Thymus (tissue), 11 donors: ENCODE results near the gene ZNRF1. TPM values are rescaled to one million over a fixed set of nuclear protein-coding genes. Genes with fewer than 3 reads are reported as not detected.
A peak's percentile ranks its signal among the peaks of the same experiment; 100 is the strongest.

ENCODE experiments used
- DNase-seq, 9 donors: peaks; one replicate each; pipeline ENCODE4 v3.0.0-alpha.2; 2013; ENCODE audit warnings: low spot score in 9 of 9, low read depth in 6 of 9, missing footprints in 1 of 9
- H3K27ac ChIP-seq, 2 donors: one replicate each; pipeline ENCODE4 v1.5.1; 2013; ENCODE audit warnings: control low read depth in 1 of 2, low read depth in 1 of 2, low read length in 1 of 2, mild to moderate bottlenecking in 1 of 2, moderate library complexity in 1 of 2
- H3K27me3 ChIP-seq, 2 donors: one replicate each; pipeline ENCODE4 v1.5.1; 2013; ENCODE audit warnings: low read length in 1 of 2; ENCODE audit not compliant: control insufficient read depth in 2 of 2, insufficient read depth in 1 of 2
- H3K36me3 ChIP-seq, 2 donors: one replicate each; pipeline ENCODE4 v1.5.1; 2013; ENCODE audit warnings: low read length in 1 of 2, mild to moderate bottlenecking in 1 of 2, moderate library complexity in 1 of 2; ENCODE audit not compliant: control insufficient read depth in 2 of 2, insufficient read depth in 2 of 2
- H3K4me1 ChIP-seq, 2 donors: one replicate each; pipeline ENCODE4 v1.5.1; 2013; ENCODE audit warnings: low read length in 2 of 2; ENCODE audit not compliant: control insufficient read depth in 2 of 2, insufficient read depth in 2 of 2
- H3K4me3 ChIP-seq, 2 donors: one replicate each; pipeline ENCODE4 v1.5.1; 2013; ENCODE audit warnings: low read length in 2 of 2, control low read depth in 1 of 2, mild to moderate bottlenecking in 1 of 2
- H3K9me3 ChIP-seq, 2 donors: one replicate each; pipeline ENCODE4 v1.5.1; 2013; ENCODE audit warnings: low read length in 1 of 2, mild to moderate bottlenecking in 1 of 2; ENCODE audit not compliant: control insufficient read depth in 2 of 2, insufficient read depth in 1 of 2
- WGBS: extraction: QIAGEN DNeasy Blood & Tissue Kit; methylation state at CpG from one replicate; pipeline ENCODE4 v1.1.7; 2013; 5-methylcytosine and 5-hydroxymethylcytosine counted together
- polyA plus RNA-seq: library from polyadenylated mRNA; stranded (reverse); fragments of 200-250 nt; gene quantifications from one replicate; pipeline ENCODE4 v1.2.3, GENCODE V29; 2013
- total RNA-seq: library from RNA; stranded (reverse); fragments of 120-200 nt; gene quantifications from one replicate; pipeline ENCODE4 v1.2.4, GENCODE V29; 2013
- donor health status: healthy.

Gene ZNRF1
- total and polyA plus RNA-seq, 2 donors: 26.6 to 39.6 TPM

DNA sequence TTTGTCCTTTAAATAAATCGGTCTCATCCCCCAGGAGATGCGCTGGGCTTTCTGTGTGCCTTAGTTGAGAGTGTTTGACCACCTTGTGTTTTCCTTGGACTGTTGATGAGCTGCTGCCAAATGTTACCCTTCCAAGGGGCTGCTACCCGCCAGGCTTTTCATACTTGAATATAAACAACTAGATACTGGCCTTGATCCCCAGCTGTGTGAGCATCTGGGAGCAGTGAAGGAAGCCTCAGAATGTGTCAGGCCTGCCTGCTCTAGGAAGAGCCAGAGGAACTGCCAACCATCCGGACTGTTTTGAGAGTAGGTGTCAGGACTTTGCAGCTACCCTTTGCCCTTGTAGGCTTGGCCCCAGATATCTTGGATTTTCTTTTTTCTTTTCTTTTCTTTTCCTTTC, 60.0 kb downstream of the ZNRF1 start:
- WGBS: 81% methylated on average over 4 of the region's 4 CpGs
- Histone ChIP-seq H3K4me3 (no peak overlapping the region), H3K36me3 (peaks cover 15 to 19% of the 10 kb centered on the region in 2 donors), H3K4me1 (peaks cover 58 to 69% of the 10 kb centered on the region in 2 donors), H3K27me3 (no peaks in the 10 kb centered on the region), H3K9me3 (no peaks in the 10 kb centered on the region), H3K27ac (peak overlapping the region; percentile 19 to 52)
- no peak for DNase-seq

DNA sequence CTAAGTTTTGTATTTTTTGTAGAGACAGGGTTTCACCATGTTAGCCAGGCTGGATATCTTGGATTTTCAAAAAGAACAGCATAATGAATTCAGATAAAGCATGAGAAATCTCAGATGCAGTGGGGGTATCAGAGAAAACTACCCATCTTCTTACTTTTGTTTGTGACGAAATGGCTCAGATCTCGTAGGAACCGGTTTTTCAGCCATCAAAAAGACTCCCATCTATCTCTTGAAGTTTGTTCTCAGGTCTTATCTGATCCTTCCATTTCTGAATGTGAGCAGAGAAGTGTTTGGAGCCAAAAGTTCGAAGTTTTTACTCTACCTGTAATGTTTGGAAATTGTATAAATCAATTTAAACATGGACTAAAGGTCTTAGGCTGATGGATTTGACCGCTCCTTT, 60.6 kb downstream of the ZNRF1 start:
- peaks cover 55 to 69% of the 10 kb centered on the region in 2 donors for H3K4me1 ChIP-seq
- WGBS: 51% methylated on average over 5 of the region's 5 CpGs
- no peaks in the 10 kb centered on the region for H3K9me3 ChIP-seq
- H3K27ac ChIP-seq: peak overlapping the region; percentile 52 to 64
- H3K27me3 ChIP-seq: no peaks in the 10 kb centered on the region
- no peak overlapping the region for H3K4me3 ChIP-seq
- DNase-seq: peak in 2 of 9 donors; percentile 47 to 71
- H3K36me3 ChIP-seq: peaks cover 11 to 16% of the 10 kb centered on the region in 2 donors

DNA sequence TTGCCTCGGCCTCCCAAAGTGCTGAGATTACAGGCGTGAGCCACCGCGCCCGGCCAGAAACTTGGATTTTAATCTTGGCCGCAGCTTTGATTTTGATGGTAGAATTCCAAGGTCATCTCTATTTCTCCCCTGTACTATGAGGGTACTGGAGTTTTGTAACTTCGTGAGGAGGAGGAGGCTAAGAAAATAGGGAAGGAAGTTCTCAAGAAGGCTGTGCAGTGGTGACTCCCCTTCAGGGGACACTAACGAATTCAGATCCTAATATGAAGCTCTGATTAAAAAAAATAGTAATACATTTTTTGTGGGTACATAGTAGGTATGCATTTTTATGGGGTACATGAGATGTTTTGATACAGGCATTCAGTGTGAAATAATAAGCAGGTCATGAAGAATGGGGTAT, 61.9 kb downstream of the ZNRF1 start:
- peak overlapping the region in 1 of 2 donors; percentile 98 for H3K27ac ChIP-seq
- H3K27me3 ChIP-seq: no peaks in the 10 kb centered on the region
- H3K9me3 ChIP-seq: no peaks in the 10 kb centered on the region
- H3K4me1 ChIP-seq: peaks cover 59 to 75% of the 10 kb centered on the region in 2 donors
- H3K4me3 ChIP-seq: no peak overlapping the region
- DNase-seq: no peak
- 68% methylated on average over 8 of the region's 8 CpGs for WGBS
- peaks cover 1 to 9% of the 10 kb centered on the region in 2 donors for H3K36me3 ChIP-seq

DNA sequence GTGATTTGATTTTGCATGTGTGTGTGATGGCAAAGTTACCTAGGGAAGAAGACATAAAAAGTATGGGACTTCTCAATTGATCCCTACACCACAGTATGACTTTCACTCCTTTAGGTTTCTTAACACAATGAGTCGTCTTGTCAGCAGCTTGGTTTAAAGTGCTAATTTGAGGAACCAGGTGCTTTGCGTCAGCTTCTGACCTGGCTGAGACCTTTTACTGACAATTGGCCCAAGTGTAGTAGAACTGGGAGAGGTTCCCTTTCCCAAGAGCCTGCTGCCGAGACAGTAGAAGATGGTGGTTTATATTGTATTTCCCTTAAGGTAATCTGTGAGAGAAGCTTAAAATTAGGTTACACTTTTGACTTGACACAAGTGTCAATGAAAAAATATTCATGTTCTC, 62.8 kb downstream of the ZNRF1 start:
- H3K27ac ChIP-seq: peak overlapping the region; percentile 88 to 98
- peaks cover 62 to 84% of the 10 kb centered on the region in 2 donors for H3K4me1 ChIP-seq
- H3K4me3 ChIP-seq: no peak overlapping the region
- peaks cover 0 to 4% of the 10 kb centered on the region in 2 donors for H3K36me3 ChIP-seq
- 41% methylated on average over 3 of the region's 3 CpGs for WGBS
- no peaks in the 10 kb centered on the region for H3K27me3 ChIP-seq
- no peaks in the 10 kb centered on the region for H3K9me3 ChIP-seq
- DNase-seq: no peak

DNA sequence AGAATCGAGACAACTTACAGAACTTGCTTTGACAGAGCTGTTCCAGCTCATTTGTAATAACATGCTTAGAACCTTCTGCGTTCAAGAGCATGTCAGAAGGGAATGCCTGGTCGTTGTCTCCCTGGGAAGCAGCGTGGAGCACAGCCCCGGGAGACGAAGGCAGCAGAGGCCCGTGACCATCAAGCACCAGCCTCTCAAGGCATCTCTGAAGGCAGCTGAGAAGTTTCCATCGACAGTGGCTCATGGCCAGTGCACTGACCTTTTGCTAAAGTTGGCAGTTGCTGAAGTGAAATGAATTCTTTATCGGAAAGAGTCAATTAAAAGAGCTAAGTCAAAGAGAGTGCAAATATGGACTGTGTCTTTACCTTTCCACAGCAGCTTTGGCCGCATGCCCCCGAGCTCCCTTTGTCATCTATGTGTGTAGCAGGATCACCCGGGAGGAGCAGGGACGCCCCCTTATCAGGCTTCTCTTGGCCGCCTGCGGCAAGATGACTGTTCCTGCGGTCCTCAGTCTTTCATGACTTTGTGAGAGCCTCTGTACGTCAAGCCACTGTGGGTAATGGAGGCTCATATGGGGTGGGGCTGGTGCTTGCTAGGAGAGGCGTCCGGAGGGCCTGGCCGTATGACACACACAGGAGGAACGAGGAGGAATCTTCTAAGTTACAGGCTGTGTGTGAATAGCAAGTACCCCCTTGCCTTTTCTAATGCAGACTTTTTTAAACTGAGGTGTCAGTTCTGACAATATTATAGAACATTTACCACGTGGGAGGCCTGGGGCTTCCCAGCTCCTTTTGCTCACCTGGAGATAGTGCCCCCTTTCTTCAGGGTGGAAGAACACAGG, 63.5 kb downstream of the ZNRF1 start:
- DNase-seq: no peak
- H3K36me3 ChIP-seq: peaks cover 0 to 4% of the 10 kb centered on the region in 2 donors
- H3K27me3 ChIP-seq: no peaks in the 10 kb centered on the region
- H3K27ac ChIP-seq: peak overlapping the region; percentile 92 to 98
- WGBS: 88% methylated on average over 22 of the region's 22 CpGs
- H3K4me3 ChIP-seq: no peak overlapping the region
- peaks cover 66 to 90% of the 10 kb centered on the region in 2 donors for H3K4me1 ChIP-seq
- H3K9me3 ChIP-seq: no peaks in the 10 kb centered on the region

DNA sequence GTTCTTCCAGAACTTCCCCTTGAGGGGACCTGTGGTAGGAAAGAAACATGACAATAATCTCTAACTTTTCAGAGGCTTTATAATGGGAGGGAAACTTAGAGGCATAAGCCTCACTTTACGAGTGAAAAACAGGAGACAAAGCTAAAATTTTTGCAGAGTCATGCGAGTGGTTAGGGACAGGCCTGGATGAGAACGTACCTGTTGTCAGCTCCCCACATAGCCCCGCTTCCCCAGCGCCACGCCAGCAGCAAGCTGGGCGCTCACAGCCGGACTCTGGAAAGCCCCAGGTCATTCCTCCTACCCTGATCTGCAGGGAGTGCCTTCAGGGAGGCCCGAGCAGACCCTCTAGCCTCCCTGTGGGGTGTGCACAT, 64.1 kb downstream of the ZNRF1 start:
- Histone ChIP-seq H3K4me3 (peak overlapping the region in 1 of 2 donors; percentile 4), H3K4me1 (peaks cover 66 to 94% of the 10 kb centered on the region in 2 donors), H3K36me3 (peaks cover 0 to 4% of the 10 kb centered on the region in 2 donors), H3K9me3 (no peaks in the 10 kb centered on the region), H3K27ac (peak overlapping the region; percentile 92 to 98), H3K27me3 (no peaks in the 10 kb centered on the region)
- no peak for DNase-seq
- WGBS: 34% methylated on average over 9 of the region's 9 CpGs

DNA sequence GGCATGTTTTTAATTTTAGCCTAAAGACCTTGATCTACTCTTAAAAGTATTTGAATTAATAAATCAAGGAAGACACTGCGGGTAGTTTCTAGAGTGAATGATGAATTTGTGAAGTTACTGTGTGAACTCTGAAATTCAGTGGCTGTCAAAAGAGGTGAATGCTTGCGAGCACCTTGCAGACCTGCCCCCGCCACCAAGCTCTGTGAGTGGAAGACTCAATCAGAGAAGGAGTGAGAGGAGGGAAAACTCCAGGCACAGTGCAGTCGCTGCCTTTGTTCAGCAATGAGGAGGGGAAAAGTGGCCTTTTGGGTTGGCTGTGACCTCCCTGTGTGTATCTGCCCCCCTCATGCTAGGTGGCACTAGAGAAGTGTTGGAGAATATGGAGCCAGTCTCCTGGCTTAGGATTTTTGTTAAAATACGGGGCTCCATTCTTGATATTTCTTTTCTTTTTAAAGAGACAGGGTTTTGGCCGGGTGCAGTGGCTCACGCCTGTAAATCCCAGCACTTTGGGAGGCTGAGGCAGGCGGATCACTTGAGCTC, 64.8 kb downstream of the ZNRF1 start:
- Histone ChIP-seq H3K27ac (peak overlapping the region; percentile 90 to 98), H3K4me1 (peaks cover 67 to 94% of the 10 kb centered on the region in 2 donors), H3K9me3 (no peaks in the 10 kb centered on the region), H3K27me3 (no peaks in the 10 kb centered on the region), H3K4me3 (no peak overlapping the region), H3K36me3 (peaks cover 0 to 3% of the 10 kb centered on the region in 2 donors)
- DNase-seq: peak in 1 of 9 donors; percentile 55
- 63% methylated on average over 8 of the region's 8 CpGs for WGBS

DNA sequence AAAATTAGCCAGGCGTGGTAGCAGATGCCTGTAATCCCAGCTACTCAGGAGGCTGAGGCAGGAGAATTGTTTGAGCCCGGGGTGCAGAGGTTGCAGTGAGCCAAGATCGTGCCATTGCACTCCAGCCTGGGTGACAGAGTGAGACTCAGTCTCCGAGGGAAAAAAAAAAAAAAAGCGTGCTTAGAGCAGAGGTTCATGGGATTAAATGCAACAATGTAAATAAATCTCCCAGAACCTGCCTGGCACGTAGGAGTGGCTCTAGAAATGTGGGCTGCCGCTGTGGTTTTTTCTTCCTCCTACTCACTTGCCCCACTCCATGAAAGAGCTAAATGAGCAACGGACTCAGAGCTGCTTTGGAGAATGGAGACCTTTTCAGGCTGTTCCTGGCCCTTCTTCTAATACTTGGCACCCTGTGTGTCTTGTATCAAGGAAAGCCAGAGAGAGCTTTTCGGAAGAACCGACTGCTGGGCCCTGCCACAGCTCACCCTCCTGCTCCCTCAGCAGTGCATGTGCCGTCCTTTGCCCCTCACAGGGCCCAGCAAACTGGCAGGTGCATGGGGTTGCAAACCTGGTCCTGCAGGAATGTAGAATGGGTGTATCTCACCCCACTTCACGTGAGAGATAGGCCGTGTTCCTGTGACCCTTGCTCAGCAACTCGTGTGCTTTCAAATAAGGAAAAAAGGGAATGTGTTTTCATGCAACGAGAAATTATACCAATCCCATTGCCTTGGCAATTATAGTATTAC, 65.8 kb downstream of the ZNRF1 start:
- peak overlapping the region; percentile 90 to 98 for H3K27ac ChIP-seq
- H3K4me3 ChIP-seq: peak overlapping the region; percentile 2 to 45
- H3K9me3 ChIP-seq: no peaks in the 10 kb centered on the region
- peak in 1 of 9 donors; percentile 85 for DNase-seq
- WGBS: 11% methylated on average over 15 of the region's 15 CpGs
- H3K27me3 ChIP-seq: no peaks in the 10 kb centered on the region
- peaks cover 69 to 94% of the 10 kb centered on the region in 2 donors for H3K4me1 ChIP-seq
- no peaks in the 10 kb centered on the region for H3K36me3 ChIP-seq

DNA sequence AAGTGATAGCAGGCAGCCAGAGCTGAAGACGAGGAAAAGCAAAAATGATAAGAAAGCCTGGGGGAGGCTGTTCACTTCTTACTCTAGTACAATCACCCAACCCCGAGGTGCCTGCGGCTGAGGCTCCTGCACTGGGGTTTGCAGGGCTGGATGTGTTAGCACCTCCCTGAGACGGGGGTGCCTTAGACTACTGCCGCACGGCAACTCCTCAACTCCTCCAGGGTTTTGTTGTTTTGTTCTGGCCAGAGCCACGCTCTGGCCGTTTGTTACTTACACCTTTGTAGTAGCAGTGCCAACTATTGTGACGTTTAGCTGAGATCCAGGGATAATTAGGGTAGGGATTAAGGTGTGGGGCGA, 66.3 kb downstream of the ZNRF1 start:
- DNase-seq: peak in 2 of 9 donors; percentile 75 to 87
- H3K4me3 ChIP-seq: peak overlapping the region; percentile 2 to 45
- peaks cover 70 to 94% of the 10 kb centered on the region in 2 donors for H3K4me1 ChIP-seq
- H3K9me3 ChIP-seq: no peaks in the 10 kb centered on the region
- H3K36me3 ChIP-seq: no peaks in the 10 kb centered on the region
- WGBS: 14% methylated on average over 10 of the region's 10 CpGs
- peak overlapping the region; percentile 90 to 98 for H3K27ac ChIP-seq
- no peaks in the 10 kb centered on the region for H3K27me3 ChIP-seq
